ENCODE data around the gene HCN4.

Gene HCN4

GRCh38 chr15:73330206-73331051, 38.3 kb downstream of the HCN4 start:
- DNase-seq (ENCODE audit: low spot score) (peak; percentile 56), ATAC-seq (ENCODE audit: low read depth) (no peak)
- Histone ChIP-seq H3K27ac (ENCODE audit: poor library complexity, severe bottlenecking) (no peak overlapping the region), H3K36me3 (ENCODE audit: low read depth) (no peaks in the 10 kb centered on the region), H3K27me3 (ENCODE audit: insufficient read depth, poor library complexity, severe bottlenecking) (peaks cover 4% of the 10 kb centered on the region), H3K4me1 (ENCODE audit: insufficient read depth, poor library complexity, severe bottlenecking) (no peaks in the 10 kb centered on the region), H3K9me3 (ENCODE audit: severe bottlenecking) (no peaks in the 10 kb centered on the region), H3K4me3 (ENCODE audit: severe bottlenecking) (no peak overlapping the region)
- no peak for TF ChIP-seq CTCF (IDR thresholded peaks at IDR 0.05; ENCODE audit: poor library complexity, severe bottlenecking)

DNA sequence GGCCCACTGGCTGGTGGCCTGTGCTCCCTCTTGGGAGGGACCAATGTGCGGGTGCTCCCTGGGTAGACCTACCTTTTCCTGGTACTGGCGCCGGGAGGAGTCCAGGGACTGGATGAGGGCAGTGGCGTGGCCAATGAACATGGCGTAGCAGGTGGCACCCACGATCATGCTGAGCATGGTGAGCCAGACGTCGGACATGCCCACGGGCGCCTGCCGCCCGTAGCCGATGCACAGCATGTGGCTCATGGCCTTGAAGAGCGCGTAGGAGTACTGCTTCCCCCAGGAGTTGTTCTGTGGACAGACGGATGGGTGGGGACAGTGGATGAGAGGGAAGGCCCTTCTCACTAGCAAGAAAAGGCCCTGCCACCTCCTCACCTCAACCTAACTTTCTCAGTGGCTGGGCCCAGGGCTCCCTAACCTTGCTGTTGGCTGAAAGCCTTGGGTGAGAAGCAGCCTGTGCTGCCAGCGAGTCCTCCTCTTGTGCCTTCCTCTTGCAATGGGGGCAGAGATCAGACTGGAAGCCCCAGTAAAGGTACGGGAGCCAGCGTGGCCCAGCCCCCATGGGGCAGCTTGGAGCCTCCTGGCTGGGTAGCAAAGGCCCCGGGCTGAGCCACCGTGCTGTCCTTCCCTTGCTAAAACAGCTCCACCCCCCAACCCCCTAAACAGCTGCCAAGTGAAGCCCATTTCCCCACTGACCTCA, 39.1 kb downstream of the HCN4 start:
- no peak for TF ChIP-seq CTCF (IDR thresholded peaks at IDR 0.05; ENCODE audit: poor library complexity, severe bottlenecking)
- no peaks in the 10 kb centered on the region for H3K9me3 ChIP-seq (ENCODE audit: severe bottlenecking)
- H3K36me3 ChIP-seq (ENCODE audit: low read depth), result no peaks in the 10 kb centered on the region
- ATAC-seq (ENCODE audit: low read depth) (no peak), DNase-seq (ENCODE audit: low spot score) (peak; percentile 69)
- H3K27me3 ChIP-seq (ENCODE audit: insufficient read depth, poor library complexity, severe bottlenecking), result no peaks in the 10 kb centered on the region
- no peaks in the 10 kb centered on the region for H3K4me1 ChIP-seq (ENCODE audit: insufficient read depth, poor library complexity, severe bottlenecking)
- no peak overlapping the region for H3K4me3 ChIP-seq (ENCODE audit: severe bottlenecking)
- no peak overlapping the region for H3K27ac ChIP-seq (ENCODE audit: poor library complexity, severe bottlenecking)

DNA sequence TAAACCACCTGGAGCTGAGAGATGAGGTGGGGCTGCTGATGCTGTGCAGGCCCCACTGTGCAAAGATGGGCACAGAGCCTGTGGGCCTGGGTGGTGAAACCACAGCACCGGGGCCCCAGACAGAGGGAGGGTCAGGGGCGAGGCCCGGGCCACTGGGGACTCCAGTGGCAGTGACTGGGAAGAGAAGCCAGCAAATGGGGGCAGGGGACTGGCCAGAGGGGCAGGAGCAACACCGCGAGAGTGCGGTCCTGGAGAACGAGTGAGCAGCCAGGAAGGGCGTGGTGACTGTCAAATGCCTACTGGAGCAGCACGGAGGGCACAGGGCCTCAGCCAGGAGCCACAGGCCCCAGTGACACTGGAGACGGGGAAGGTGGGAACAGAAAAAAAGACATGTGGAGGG, 39.8 kb downstream of the HCN4 start:
- TF ChIP-seq CTCF (IDR thresholded peaks at IDR 0.05; ENCODE audit: poor library complexity, severe bottlenecking), result no peak
- Histone ChIP-seq H3K4me3 (ENCODE audit: severe bottlenecking) (no peak overlapping the region), H3K27ac (ENCODE audit: poor library complexity, severe bottlenecking) (no peak overlapping the region), H3K4me1 (ENCODE audit: insufficient read depth, poor library complexity, severe bottlenecking) (no peaks in the 10 kb centered on the region), H3K9me3 (ENCODE audit: severe bottlenecking) (no peaks in the 10 kb centered on the region), H3K36me3 (ENCODE audit: low read depth) (no peaks in the 10 kb centered on the region), H3K27me3 (ENCODE audit: insufficient read depth, poor library complexity, severe bottlenecking) (no peaks in the 10 kb centered on the region)
- DNase-seq (ENCODE audit: low spot score) (peak; percentile 69), ATAC-seq (ENCODE audit: low read depth) (no peak)

GRCh38 chr15:73328149-73328820, 40.5 kb downstream of the HCN4 start:
- H3K36me3 ChIP-seq (ENCODE audit: low read depth), result no peaks in the 10 kb centered on the region
- TF ChIP-seq CTCF (IDR thresholded peaks at IDR 0.05; ENCODE audit: poor library complexity, severe bottlenecking), result no peak
- no peak overlapping the region for H3K4me3 ChIP-seq (ENCODE audit: severe bottlenecking)
- DNase-seq (ENCODE audit: low spot score) (peak; percentile 59), ATAC-seq (ENCODE audit: low read depth) (no peak)
- no peak overlapping the region for H3K27ac ChIP-seq (ENCODE audit: poor library complexity, severe bottlenecking)
- no peaks in the 10 kb centered on the region for H3K27me3 ChIP-seq (ENCODE audit: insufficient read depth, poor library complexity, severe bottlenecking)
- H3K9me3 ChIP-seq (ENCODE audit: severe bottlenecking), result no peaks in the 10 kb centered on the region
- no peaks in the 10 kb centered on the region for H3K4me1 ChIP-seq (ENCODE audit: insufficient read depth, poor library complexity, severe bottlenecking)
